GM12891 (cell line): ENCODE data around the gene IL15RA.
"Not testable (repeated sequence)": the region's sequence is repeated elsewhere in the genome, so short reads cannot be mapped to it uniquely, and the experiment has no call there.

Experiments
- DNase-seq: peaks from one replicate; pipeline ENCODE4 v3.0.0; 2011; ENCODE audit warnings: low spot score; ENCODE audit not compliant: insufficient read length
- FAIRE-seq: peaks from 2 replicates; lab custom pipeline; 2011; peaks lifted over from hg19 to GRCh38; lab: Jason Lieb, UNC
- PAX5 ChIP-seq: IDR thresholded peaks from 2 replicates; pipeline ENCODE4 v1.6.1; 2011; ENCODE audit warnings: low read length, moderate library complexity, mild to moderate bottlenecking; ENCODE audit not compliant: insufficient read depth, severe bottlenecking
- POLR2A ChIP-seq: IDR thresholded peaks from 2 replicates; pipeline ENCODE4 v1.6.1; 2011; ENCODE audit warnings: low read depth, low read length, control low read depth
- POLR2AphosphoS5 ChIP-seq: IDR thresholded peaks from 2 replicates; pipeline ENCODE4 v1.6.1; 2011; ENCODE audit warnings: low read depth, low read length, control low read depth
- POU2F2 ChIP-seq: IDR thresholded peaks from 2 replicates; pipeline ENCODE4 v1.6.1; 2011; ENCODE audit warnings: low read depth, mild to moderate bottlenecking, control low read depth, low read length, moderate library complexity
- SPI1 ChIP-seq: IDR thresholded peaks from 2 replicates; pipeline ENCODE4 v1.6.1; 2011; ENCODE audit warnings: low read depth, low read length, control low read depth
- TAF1 ChIP-seq: IDR thresholded peaks from 2 replicates; pipeline ENCODE4 v1.6.1; 2011; ENCODE audit warnings: low read depth, low read length, control low read depth

The IL15RA gene

DNA sequence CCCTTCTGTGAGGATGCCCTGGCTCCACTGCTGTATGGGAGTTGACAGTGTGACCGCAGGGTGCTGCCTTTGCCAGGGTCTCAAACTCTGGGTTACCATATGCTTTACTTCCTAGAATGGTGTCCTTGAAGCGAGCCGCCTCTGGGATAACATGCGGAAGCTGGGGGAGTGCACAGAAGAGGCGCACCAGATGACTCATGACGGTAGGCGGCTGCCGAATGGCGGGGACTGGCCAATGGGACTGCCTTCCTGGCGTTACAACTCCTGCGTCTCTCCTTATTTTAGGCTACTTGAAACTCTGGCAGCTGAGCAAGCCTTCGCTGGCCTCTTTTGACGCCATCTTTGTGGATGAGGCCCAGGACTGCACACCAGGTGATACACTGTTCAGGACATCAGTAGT, 60.0 kb downstream of the IL15RA start:
- TF ChIP-seq SPI1 (no peak), POLR2A (no peak), TAF1 (no peak), POU2F2 (no peak), POLR2AphosphoS5 (no peak), PAX5 (no peak)
- no peak for DNase-seq
- FAIRE-seq, result no peak

DNA sequence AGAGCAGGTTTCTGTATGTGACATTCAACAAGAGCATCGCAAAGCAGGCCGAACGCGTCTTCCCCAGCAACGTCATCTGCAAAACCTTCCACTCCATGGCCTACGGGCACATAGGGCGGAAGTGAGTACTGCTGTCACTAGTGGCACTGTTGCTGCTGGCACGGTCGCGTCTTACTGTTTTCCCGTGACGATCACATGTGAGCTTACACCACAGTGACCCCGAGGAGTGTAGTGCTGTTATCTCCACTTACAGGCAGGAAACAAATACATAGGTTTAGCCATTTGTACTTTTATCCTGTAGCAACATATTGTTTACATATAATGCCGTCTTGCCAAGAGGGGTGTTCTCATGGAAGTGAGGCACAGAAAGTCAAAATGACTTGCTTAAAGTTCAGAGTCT, 61.9 kb downstream of the IL15RA start:
- no peak for TF ChIP-seq POLR2AphosphoS5
- no peak for TF ChIP-seq POLR2A
- no peak for TF ChIP-seq POU2F2
- TF ChIP-seq PAX5, result no peak
- TF ChIP-seq TAF1, result no peak
- TF ChIP-seq SPI1, result no peak
- DNase-seq (no peak), FAIRE-seq (no peak)

- FAIRE-seq, result no peak
- TF ChIP-seq POLR2AphosphoS5 (no peak), TAF1 (no peak), PAX5 (no peak), POU2F2 (no peak), POLR2A (no peak), SPI1 (no peak)
- no peak for DNase-seq
Measured at GRCh38 chr10:5913736-5914135, 63.6 kb downstream of the IL15RA start.

- no peak for FAIRE-seq
- no peak for TF ChIP-seq POLR2AphosphoS5
- TF ChIP-seq SPI1, result no peak
- TF ChIP-seq PAX5, result no peak
- no peak for TF ChIP-seq TAF1
- TF ChIP-seq POU2F2, result no peak
- no peak for TF ChIP-seq POLR2A
- DNase-seq, result no peak
Measured at GRCh38 chr10:5911670-5912069, 65.7 kb downstream of the IL15RA start.

DNA sequence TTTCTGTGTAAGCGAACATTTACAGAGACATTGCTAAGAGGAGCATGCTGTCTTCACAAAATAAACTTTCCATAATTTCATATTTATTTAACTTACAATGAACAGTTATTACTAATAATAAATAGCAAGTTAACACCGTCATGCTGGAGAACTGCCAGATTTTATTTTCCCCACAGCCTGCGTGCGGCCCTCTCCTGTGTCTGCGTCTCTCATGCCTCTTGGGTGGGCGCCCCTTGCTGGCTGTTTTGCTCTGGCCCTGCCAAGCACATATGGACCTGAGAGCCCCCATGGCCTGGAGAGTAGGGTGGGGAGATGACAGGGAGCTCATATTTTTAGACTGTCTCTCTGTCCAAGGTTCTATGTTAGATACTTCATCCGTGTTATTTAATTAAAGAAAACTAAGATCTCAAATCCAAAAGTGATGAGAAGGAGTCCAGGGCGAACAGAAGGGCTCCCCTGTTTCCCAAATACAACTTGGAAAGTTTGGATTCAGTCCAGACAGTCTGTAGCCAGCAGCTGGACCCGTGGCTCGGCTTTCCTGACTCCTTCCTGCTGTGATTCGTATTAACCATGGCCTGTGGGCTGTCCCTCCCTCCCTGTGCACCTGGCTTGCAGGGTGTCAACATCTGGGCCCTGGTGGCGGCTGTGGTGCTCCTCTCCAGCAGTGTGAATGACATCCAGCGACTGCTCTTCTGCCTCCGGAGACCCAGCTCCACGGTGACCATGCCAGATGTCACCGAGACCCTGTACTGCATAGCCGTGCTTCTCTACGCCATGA, 66.8 kb downstream of the IL15RA start:
- DNase-seq (no peak), FAIRE-seq (no peak)
- TF ChIP-seq SPI1 (no peak), POLR2AphosphoS5 (no peak), POU2F2 (no peak), PAX5 (no peak), POLR2A (no peak), TAF1 (no peak)

- FAIRE-seq, DNase-seq: not testable (repeated sequence)
Measured at GRCh38 chr10:5908676-5909075, 68.7 kb downstream of the IL15RA start.

DNA sequence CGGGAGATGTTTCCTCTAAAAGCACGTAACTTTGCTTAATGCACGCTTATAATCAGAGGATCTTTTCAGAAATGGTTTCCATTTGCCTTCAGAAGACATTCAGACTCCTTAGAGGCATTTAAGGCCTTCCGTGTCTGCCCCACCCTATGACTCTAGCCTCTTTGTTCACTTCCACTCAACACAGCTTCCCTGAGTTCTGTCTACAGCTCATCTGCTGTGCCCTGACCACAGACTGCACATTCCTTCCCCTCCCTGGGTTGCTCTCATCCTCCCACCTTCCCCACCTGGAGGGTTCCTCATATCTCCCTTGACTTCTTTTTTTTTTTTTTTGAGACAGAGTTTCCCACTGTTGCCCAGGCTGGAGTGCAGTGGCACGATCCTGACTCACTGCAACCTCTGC, 70.7 kb downstream of the IL15RA start:
- FAIRE-seq, result no peak
- DNase-seq, result no peak
- no peak for TF ChIP-seq TAF1
- TF ChIP-seq PAX5, result no peak
- TF ChIP-seq POLR2AphosphoS5, result no peak
- TF ChIP-seq POU2F2, result no peak
- TF ChIP-seq POLR2A, result no peak
- no peak for TF ChIP-seq SPI1

DNA sequence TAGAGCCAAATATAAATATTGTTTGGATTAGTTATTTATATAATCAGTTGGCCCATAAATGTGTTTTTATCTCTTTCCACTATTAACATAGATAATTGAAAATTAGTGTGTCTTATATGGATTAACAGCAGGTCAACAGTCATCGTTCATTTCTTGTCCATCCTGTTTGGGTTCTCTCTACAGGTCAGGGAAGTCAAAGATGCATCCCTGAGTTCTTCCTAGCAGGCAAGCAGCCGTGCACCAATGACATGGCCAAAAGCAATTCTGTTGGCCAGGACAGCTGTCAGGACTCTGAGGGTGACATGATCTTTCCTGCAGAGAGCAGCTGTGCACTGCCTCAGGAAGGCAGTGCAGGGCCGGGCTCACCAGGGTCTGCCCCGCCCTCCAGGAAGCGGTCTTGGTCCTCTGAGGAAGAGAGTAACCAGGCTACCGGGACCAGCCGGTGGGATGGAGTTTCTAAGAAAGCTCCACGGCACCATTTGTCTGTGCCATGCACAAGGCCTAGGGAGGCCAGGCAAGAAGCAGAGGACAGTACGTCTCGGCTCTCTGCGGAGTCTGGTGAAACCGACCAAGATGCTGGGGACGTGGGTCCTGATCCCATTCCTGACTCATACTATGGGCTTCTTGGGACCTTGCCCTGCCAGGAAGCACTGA, 71.4 kb downstream of the IL15RA start:
- no peak for FAIRE-seq
- no peak for DNase-seq
- TF ChIP-seq TAF1 (no peak), SPI1 (no peak), POU2F2 (no peak), POLR2AphosphoS5 (no peak), POLR2A (no peak), PAX5 (no peak)

DNA sequence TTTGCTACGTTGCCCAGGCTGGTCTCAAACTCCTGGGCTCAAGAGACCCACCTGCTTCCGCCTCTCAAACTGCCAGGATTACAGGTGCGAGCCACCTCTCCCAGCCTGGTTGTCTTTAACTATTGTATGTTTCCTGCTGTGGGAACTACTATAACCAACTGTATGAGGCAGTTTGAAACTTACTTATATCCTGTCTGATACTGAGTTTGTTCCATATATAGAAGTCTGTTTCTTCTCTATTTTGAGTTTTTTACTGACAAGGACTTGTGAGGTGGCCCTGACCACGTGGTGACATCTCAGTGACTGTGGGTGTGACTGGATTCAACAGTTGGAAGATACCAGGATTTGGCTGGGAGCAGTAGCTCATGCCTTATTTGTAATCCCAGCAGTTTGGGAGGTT, 73.1 kb downstream of the IL15RA start:
- DNase-seq (peak; percentile 38), FAIRE-seq (peak; percentile 82)
- TF ChIP-seq POLR2AphosphoS5 (no peak), SPI1 (no peak), PAX5 (no peak), POU2F2 (no peak), POLR2A (no peak), TAF1 (no peak)

DNA sequence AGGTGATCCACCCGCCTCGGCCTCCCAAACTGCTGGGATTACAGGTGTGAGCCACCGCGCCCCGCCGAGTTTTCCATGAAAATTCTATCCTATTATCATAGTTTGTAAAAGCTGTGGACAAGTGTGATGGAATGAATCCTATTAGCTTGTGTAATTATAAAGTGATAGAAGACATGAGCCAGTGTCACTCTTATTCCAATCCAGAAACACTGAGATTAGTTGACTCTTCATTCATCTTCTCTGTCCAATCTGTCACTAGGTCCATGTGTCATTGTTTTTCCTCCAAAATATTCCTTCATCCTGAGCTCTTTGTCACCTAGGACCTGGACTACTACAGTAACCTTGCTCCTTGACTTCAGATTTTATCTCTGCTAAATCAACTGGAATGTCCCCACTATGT, 73.8 kb downstream of the IL15RA start:
- no peak for DNase-seq
- TF ChIP-seq POLR2AphosphoS5 (no peak), PAX5 (no peak), POU2F2 (no peak), SPI1 (no peak), POLR2A (no peak), TAF1 (no peak)
- no peak for FAIRE-seq
